HG03520 (cell line): ENCODE measurements around the gene ZNF384.
A peak's percentile ranks its signal among the peaks of the same experiment; 100 is the strongest.

Experiments
- ATAC-seq: cut with Tn5 transposase; IDR thresholded peaks from one replicate; pipeline ENCODE4 v1.9.1; 2021; ENCODE audit warnings: mild to moderate bottlenecking, moderate library complexity; ENCODE audit not compliant: unreplicated experiment

ZNF384 gene

GRCh38 chr12:6653987-6654386 is 35.2 kb downstream of the ZNF384 start:
- ATAC-seq = no peak

GRCh38 chr12:6653342-6653741 is 35.8 kb downstream of the ZNF384 start:
- ATAC-seq = no peak

GRCh38 chr12:6652391-6652790 is 36.8 kb downstream of the ZNF384 start:
- no peak for ATAC-seq

- ATAC-seq = no peak
Observed at GRCh38 chr12:6650832-6651231, 38.3 kb downstream of the ZNF384 start.

- ATAC-seq = no peak
Observed at GRCh38 chr12:6647083-6647604, 42.0 kb downstream of the ZNF384 start, which contains the start of gene ACRBP. Gene ACRBP (minus strand): TSS chr12:6647432. CDS start chr12:6647366, 66 bp downstream.

- ATAC-seq = no peak
Observed at GRCh38 chr12:6646276-6647082, 42.7 kb downstream of the ZNF384 start.

GRCh38 chr12:6644903-6645302 is 44.3 kb downstream of the ZNF384 start:
- ATAC-seq = no peak

- ATAC-seq = no peak
Observed at GRCh38 chr12:6644257-6644596, 44.9 kb downstream of the ZNF384 start.

GRCh38 chr12:6643569-6644256 is 45.5 kb downstream of the ZNF384 start:
- no peak for ATAC-seq

GRCh38 chr12:6641131-6641530 is 48.0 kb downstream of the ZNF384 start:
- no peak for ATAC-seq

GRCh38 chr12:6640497-6640896 is 48.7 kb downstream of the ZNF384 start:
- no peak for ATAC-seq

- ATAC-seq = no peak
Observed at GRCh38 chr12:6639151-6639801, 49.9 kb downstream of the ZNF384 start.

- no peak for ATAC-seq
Observed at GRCh38 chr12:6638305-6638704, 50.9 kb downstream of the ZNF384 start.

- ATAC-seq = no peak
Observed at GRCh38 chr12:6635856-6636531, 53.2 kb downstream of the ZNF384 start, which contains the start of gene LPAR5. Gene LPAR5 (minus strand): TSS chr12:6635959. CDS start chr12:6621248, 14,711 bp downstream.

- peak; percentile 46 for ATAC-seq
Observed at GRCh38 chr12:6635375-6635855, 53.8 kb downstream of the ZNF384 start.

- ATAC-seq = peak; percentile 40
Observed at GRCh38 chr12:6632026-6632983, 56.9 kb downstream of the ZNF384 start.

GRCh38 chr12:6631549-6631961 is 57.6 kb downstream of the ZNF384 start:
- no peak for ATAC-seq

- ATAC-seq = no peak
Observed at GRCh38 chr12:6630736-6631135, 58.4 kb downstream of the ZNF384 start.

- no peak for ATAC-seq
Observed at GRCh38 chr12:6627616-6628015, 61.6 kb downstream of the ZNF384 start.
